Glutamatergic neuron (in vitro differentiated cells): ENCODE results near the gene ANO4. TPM values are rescaled to one million over a fixed set of nuclear protein-coding genes. Genes with fewer than 3 reads are reported as not detected.

ENCODE experiments used
- DNase-seq: peaks from one replicate; pipeline ENCODE4 v3.0.0; 2022
- H3K27ac Mint-ChIP-seq: one replicate; pipeline ENCODE4 v1.8.0; 2020; ENCODE audit warnings: mild to moderate bottlenecking, mixed read lengths, inconsistent platforms; ENCODE audit not compliant: unreplicated experiment
- H3K27me3 Mint-ChIP-seq: one replicate; pipeline ENCODE4 v1.8.0; 2020; ENCODE audit warnings: mild to moderate bottlenecking, moderate library complexity, mixed read lengths, inconsistent platforms; ENCODE audit not compliant: unreplicated experiment
- H3K36me3 Mint-ChIP-seq: one replicate; pipeline ENCODE4 v1.8.0; 2020; ENCODE audit warnings: mild to moderate bottlenecking, mixed read lengths, inconsistent platforms; ENCODE audit not compliant: unreplicated experiment
- H3K4me1 Mint-ChIP-seq: one replicate; pipeline ENCODE4 v1.8.0; 2020; ENCODE audit warnings: mild to moderate bottlenecking, low read depth, mixed read lengths, inconsistent platforms; ENCODE audit not compliant: unreplicated experiment
- H3K4me3 Mint-ChIP-seq: one replicate; pipeline ENCODE4 v1.8.0; 2020; ENCODE audit warnings: mild to moderate bottlenecking, mixed read lengths, inconsistent platforms; ENCODE audit not compliant: unreplicated experiment
- H3K9me3 Mint-ChIP-seq: one replicate; pipeline ENCODE4 v1.8.0; 2020; ENCODE audit warnings: mild to moderate bottlenecking, moderate library complexity, mixed read lengths, inconsistent platforms; ENCODE audit not compliant: unreplicated experiment
- total RNA-seq: library from RNA; stranded (reverse); fragmentation: NEBNext Ultra II Directional; extraction: Animal tissue kit (Norgen Biotek cat#: 25700); gene quantifications from one replicate; pipeline ENCODE4 v1.2.1, GENCODE V29; 2021; ENCODE audit not compliant: unreplicated experiment
- TF ChIP-seq, protein P1 (sequence below): fragments of 200-600 bp; sonication (generic); IDR thresholded peaks from one replicate; pipeline ENCODE4 v1.5.0; 2021; ENCODE audit not compliant: partially characterized antibody, unreplicated experiment

Gene ANO4
- total RNA-seq, 1 donor from 2014 or later: 38.0 TPM

DNA sequence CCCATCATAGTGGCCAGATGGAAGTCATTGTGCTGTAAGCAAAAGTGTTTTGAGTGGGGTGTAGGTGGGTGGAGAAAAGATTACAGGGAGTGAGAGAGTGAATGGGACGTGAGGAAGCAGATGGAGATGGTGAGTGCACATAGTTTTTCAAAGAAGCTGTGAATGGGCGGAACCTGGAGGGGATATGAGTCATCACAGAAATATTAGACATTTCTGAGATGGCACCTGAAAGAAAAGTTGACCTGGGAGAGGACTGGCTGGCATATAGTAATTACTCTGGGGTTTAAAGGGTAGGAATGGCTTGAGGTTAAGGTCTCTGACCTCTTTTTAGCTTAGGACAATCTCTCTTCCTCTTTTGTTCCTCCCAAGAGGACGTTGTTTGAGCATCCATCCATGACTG lies 50.5 kb downstream of the ANO4 start:
- Mint-ChIP-seq H3K4me3 (no peak overlapping the region), H3K4me1 (no peaks in the 10 kb centered on the region), H3K9me3 (no peaks in the 10 kb centered on the region), H3K36me3 (no peaks in the 10 kb centered on the region), H3K27ac (no peak overlapping the region), H3K27me3 (no peaks in the 10 kb centered on the region)
- TF ChIP-seq, protein P1, sequence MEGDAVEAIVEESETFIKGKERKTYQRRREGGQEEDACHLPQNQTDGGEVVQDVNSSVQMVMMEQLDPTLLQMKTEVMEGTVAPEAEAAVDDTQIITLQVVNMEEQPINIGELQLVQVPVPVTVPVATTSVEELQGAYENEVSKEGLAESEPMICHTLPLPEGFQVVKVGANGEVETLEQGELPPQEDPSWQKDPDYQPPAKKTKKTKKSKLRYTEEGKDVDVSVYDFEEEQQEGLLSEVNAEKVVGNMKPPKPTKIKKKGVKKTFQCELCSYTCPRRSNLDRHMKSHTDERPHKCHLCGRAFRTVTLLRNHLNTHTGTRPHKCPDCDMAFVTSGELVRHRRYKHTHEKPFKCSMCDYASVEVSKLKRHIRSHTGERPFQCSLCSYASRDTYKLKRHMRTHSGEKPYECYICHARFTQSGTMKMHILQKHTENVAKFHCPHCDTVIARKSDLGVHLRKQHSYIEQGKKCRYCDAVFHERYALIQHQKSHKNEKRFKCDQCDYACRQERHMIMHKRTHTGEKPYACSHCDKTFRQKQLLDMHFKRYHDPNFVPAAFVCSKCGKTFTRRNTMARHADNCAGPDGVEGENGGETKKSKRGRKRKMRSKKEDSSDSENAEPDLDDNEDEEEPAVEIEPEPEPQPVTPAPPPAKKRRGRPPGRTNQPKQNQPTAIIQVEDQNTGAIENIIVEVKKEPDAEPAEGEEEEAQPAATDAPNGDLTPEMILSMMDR: no peak
- no peak for DNase-seq

DNA sequence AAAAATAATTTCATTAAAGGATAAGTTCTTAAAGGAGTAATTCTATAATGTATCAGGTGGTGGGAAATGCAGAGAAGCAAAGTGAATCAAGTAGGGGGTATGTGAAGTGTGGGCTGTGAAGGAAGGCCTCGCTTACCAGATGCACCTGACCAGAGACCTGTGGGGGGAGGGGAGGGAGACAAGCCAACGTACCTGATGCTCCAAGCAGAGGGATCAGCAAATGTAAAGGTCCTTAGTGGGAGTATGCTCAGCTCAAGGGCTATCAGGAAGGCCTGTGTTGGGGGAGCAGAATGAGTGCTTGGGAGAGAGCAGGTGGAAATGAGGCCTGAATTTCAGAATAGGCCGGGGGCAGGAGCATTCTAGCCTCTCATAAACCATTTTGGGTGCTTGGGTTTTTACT lies 57.1 kb downstream of the ANO4 start:
- H3K4me3 Mint-ChIP-seq: no peak overlapping the region
- H3K27ac Mint-ChIP-seq: no peak overlapping the region
- DNase-seq: no peak
- no peaks in the 10 kb centered on the region for H3K9me3 Mint-ChIP-seq
- no peaks in the 10 kb centered on the region for H3K27me3 Mint-ChIP-seq
- TF ChIP-seq, protein P1: no peak
- no peaks in the 10 kb centered on the region for H3K36me3 Mint-ChIP-seq
- H3K4me1 Mint-ChIP-seq: no peaks in the 10 kb centered on the region

DNA sequence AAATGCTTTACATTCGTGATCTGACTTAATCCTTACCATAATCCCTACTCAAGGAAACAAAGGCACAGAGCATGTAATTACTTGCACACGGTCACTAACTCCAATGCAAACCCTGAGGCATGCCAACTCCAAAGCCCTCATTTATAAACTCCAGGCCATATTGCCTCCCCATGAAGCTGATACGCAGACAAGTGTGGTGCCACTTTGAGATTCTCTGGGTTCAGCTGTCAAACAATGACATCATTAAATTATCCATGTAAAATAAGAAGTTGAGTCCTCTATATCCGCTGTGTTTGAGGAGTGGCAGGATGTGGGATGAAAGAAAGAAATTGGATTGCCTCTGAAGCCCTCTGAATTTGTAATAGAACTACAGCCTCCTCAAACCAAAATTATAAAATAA lies 62.8 kb downstream of the ANO4 start:
- no peaks in the 10 kb centered on the region for H3K36me3 Mint-ChIP-seq
- no peak overlapping the region for H3K27ac Mint-ChIP-seq
- TF ChIP-seq, protein P1: no peak
- peaks cover 2% of the 10 kb centered on the region for H3K27me3 Mint-ChIP-seq
- H3K4me3 Mint-ChIP-seq: no peak overlapping the region
- H3K9me3 Mint-ChIP-seq: no peaks in the 10 kb centered on the region
- no peaks in the 10 kb centered on the region for H3K4me1 Mint-ChIP-seq
- DNase-seq: no peak

DNA sequence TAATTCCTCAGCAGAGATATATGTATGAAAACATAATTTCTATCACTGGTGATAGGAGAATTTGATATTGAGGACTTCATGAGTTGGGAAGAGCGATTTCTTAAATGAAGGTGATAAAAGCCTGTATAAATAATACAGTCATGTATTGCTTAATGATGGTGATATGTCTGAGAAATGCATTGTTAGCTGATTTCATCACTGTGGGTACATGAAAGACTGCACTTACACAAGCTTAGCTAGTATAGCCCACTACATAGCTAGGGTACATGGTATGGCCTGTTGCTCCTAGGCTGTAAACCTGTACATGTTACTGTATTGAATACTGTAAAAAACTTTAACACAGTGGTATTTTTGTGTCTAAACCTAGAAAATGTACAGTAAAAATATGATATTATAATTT lies 63.4 kb downstream of the ANO4 start:
- TF ChIP-seq, protein P1: no peak
- H3K4me1 Mint-ChIP-seq: no peaks in the 10 kb centered on the region
- no peaks in the 10 kb centered on the region for H3K36me3 Mint-ChIP-seq
- no peak for DNase-seq
- H3K9me3 Mint-ChIP-seq: no peaks in the 10 kb centered on the region
- no peak overlapping the region for H3K4me3 Mint-ChIP-seq
- peaks cover 4% of the 10 kb centered on the region for H3K27me3 Mint-ChIP-seq
- no peak overlapping the region for H3K27ac Mint-ChIP-seq

DNA sequence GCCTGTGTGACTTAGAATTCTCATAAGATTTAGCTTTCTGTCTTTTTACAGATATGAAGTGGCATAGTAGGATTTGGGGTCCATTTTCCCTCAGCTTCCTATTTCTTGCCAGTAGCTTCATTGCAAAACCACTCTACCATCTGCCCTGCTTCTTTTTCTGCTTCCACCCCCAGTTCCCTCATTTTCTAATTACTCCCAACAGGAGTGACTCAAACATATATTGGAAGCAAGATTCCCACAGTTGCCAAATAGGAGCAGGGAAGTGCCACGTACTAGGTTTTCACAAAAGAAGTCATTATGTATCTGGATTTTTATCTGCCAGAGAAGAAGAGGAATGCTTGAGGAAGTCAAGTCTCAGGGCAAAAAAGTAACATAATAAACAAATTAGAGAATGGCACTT lies 64.1 kb downstream of the ANO4 start:
- Mint-ChIP-seq H3K36me3 (no peaks in the 10 kb centered on the region), H3K4me1 (no peaks in the 10 kb centered on the region), H3K27ac (no peak overlapping the region), H3K4me3 (no peak overlapping the region), H3K9me3 (no peaks in the 10 kb centered on the region), H3K27me3 (peaks cover 5% of the 10 kb centered on the region)
- DNase-seq: no peak
- TF ChIP-seq, protein P1: no peak
